GM21529 (cell line): ENCODE measurements around the gene SPRED1.

Experiments
- ATAC-seq: cut with Tn5 transposase; IDR thresholded peaks from one replicate; pipeline ENCODE4 v1.9.1; 2021; ENCODE audit not compliant: unreplicated experiment

Gene SPRED1

DNA sequence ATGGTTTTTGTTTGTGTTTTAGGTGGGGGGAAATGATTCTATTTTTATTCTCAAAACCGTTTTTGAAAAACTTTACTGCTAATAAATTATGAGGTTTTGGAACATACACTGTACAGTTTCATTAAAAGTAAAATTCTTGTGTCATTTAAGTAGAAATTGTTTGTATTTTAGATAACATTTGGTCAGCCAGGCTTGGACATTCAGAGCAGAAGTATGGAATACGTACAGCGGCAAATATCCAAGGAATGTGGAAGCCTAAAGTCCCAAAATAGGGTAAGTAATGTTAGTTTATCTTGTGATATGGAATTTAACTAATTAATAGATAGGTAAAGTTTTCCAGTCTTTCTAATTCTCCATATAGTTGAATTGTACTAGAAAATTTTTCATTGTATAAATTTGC, 96.6 kb downstream of the SPRED1 start:
- no peak for ATAC-seq

DNA sequence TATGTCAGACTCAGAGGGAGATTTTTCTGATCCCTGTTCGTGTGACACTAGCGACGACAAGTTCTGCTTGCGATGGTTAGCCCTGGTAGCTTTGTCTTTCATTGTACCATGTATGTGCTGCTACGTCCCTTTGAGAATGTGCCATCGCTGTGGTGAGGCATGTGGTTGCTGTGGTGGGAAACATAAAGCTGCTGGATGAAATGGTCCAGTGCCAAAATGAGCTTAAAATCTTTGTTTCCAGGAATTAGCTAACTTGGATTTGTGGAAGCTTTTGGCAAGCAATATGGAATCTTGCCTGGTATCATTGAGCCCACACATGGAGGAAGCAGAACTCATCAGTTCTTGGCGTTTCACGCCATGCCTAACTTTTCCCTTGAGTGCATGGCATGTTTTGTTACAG, 98.8 kb downstream of the SPRED1 start:
- ATAC-seq = no peak

DNA sequence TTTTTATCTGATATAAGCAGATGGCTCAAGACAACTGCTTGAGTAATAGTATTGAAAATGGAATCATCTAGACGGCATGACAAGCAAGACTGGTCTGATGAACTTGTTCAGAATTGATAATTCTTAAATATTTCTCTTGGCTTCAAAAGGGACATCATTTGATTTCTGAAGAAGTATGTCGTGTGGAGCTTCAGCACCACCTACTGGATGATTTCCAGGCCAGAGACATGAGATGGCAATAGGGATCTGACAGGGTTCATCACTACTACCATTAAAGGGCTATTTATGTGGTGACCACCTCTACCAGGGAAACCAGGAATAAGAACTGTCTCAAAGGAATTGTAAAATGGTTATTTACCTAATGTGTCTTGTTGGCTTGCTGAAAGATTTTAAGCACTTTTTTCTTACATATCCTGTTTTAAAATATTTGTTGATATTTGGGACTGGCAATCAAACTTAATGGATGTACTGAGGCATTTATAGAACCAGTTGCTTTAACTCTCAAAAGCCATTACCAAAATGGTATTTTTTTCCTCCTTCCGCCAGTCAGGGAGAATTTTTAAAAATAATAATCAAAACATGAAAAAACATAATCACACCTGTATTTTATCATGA, 101.8 kb downstream of the SPRED1 start:
- no peak for ATAC-seq

DNA sequence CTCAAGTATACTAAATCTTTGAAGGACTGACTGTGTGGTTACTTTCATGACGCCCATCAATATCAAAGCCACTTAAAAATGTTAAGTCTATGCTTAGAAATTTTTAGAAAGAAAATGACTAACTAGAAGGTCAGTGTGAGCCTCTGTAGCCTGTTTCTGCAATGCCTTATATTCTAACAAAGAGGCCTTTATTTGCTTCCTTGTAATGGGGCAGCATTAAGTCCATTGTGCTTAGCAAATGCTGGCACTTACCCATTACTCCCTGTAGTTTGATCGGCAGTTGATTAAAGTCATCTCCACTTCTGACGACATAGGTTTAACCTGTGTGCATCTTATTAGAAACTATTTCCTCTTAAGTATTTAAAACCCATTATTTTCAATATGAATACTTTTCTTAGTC, 109.7 kb downstream of the SPRED1 start:
- ATAC-seq = no peak

DNA sequence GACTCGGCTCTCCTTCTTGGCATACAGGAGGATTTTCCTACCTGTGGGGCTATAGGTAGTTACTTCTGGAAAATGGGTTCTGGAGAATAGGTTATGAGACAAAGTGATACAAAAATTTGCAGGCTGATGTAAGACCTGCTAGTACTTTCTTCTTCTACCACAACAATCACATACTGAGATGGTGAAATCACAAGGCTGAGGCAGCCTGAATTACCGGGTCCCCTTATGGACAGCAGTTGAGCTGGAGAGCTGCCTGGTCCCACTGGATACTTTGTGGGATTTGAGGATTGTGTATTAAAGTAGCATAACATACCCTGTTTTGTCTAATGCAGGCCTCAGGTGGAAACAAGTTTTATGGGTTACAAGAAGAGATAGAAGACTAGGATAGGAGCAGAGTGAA, 114.8 kb downstream of the SPRED1 start:
- no peak for ATAC-seq

DNA sequence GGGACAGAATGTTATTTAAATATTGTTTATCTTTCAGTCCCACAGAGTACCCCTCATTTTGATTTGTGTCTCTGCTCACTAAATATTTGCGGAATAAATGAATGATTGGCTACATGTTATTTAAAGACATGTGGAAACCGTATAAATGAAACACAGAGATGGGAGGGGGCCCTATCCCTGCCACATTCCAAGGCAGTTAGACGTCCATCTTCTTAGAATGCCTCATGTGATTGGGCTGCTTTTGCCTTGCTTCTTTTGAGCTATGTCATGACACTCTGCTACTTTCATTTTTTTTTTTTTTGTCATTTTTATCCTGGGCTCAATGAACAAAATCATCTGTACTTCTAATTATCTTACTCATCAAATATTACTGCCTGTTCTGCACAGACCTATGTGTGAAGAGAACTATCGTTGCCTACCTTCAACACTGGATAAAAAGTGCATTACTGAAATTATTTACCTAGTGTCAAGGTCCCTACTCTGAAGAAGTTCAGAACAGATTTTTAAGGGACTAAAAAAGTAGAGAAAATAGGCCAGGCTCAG, 117.4 kb downstream of the SPRED1 start:
- ATAC-seq = no peak

DNA sequence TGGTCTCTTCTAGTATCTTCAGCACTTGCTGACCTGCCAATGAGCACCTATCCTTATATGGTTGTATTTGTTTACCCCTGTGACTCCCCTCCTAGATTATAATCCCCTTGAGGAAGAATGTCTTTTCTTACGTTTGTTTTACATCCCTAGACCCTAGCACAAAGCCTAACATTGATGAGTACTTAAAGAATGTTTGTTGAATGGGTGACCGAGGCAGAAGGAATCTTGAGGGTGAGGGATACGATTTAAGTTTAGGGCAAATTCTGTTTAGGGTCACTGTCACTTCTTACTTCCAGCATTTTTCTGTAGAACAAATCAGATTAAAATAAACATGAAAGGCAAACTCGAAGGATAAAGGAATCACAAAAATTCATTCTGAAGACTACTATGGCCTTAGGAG, 120.4 kb downstream of the SPRED1 start:
- ATAC-seq = no peak

DNA sequence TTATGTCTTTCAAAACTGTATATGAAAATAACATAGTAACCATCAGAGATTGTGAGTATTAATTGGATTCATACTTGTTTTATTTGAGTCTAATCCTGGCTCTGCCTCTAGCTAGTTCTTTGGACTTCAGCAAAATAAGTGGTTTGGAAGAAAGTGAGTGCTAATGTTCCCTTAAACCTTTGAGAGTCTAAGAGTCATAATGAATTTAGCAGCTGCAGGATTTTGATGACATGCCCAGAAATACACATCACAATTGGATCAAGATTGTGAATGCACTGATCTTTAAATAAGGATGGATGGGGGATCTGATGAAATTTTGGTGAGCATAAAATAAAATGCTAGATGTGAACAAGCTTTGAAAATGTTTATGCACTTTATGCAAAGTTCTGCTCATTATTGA, 121.4 kb downstream of the SPRED1 start:
- ATAC-seq = no peak

DNA sequence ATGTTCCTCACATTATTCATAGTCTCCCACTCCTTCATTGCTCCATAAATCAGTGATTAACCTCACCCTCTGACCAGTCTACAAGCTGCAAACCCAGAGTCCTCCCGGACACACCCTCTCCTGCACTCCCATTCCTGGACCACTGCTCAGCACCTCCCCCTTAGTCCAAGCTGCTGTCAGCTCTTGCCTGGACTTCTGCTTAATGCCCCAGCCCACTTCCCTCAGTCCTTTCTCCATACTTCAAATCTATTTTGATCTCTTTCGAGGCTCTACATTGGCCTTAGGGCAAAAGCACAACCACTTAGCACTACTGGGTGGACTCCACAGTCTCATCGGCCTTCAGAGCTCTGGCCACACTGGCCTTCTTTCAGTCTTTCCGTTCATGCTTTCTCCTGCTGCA, 121.9 kb downstream of the SPRED1 start:
- ATAC-seq = no peak

DNA sequence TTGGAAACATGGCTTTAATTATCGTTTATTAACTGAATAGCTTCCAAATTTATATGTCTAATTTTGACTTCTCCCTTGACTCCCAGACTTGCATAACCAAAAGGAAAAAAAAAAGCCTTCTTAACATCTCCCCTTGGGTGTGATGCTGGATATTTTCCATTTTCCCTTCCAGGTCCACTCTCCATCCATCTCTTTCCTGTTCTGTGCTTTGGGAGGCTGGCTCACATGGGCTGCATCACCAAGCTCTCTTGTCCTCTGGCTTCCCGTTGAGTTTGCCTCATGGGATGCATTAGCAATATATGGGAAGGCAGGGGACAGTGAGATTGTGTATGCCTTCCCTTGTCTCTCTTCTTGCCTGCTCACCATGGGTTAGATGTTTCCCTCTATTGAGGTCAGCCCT, 123.4 kb downstream of the SPRED1 start:
- no peak for ATAC-seq

DNA sequence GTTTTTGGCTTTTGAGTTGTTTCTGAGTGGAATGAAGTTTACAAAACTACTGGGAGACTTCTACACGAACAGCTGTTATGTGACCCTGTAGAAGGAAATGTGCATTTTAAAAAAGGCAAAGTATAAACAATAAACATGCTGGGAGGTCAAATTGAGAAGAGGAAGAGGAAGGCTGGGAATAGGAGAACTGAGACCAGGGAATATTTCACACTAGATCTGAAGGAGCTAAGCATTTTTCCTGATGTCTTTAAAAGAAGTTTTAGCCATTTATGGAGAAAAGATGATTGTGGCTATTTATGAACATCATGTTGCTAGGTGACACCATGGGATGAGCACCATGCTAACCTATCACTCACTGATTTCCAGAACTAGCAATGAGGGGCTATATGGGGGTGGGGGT, 125.0 kb downstream of the SPRED1 start:
- no peak for ATAC-seq

DNA sequence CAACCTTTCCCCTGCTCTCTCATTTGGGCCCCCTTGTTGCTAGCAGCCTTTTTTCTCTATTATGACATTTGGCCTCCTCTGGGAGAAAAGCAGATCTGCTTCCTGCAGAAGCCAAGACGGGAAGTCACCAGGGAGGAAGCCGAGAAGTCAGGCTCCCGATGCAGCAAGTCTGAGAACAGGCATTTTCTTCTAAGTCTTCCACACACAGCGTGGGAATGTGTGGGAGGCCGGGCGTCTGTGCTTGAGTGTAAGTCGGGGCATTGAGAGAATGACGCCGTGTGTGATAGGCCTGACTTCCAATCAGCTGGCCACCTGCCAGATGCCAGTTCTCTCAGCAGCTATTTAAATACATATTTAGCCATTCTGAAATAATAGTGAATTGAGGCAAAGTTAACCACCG, 125.5 kb downstream of the SPRED1 start:
- ATAC-seq = no peak

DNA sequence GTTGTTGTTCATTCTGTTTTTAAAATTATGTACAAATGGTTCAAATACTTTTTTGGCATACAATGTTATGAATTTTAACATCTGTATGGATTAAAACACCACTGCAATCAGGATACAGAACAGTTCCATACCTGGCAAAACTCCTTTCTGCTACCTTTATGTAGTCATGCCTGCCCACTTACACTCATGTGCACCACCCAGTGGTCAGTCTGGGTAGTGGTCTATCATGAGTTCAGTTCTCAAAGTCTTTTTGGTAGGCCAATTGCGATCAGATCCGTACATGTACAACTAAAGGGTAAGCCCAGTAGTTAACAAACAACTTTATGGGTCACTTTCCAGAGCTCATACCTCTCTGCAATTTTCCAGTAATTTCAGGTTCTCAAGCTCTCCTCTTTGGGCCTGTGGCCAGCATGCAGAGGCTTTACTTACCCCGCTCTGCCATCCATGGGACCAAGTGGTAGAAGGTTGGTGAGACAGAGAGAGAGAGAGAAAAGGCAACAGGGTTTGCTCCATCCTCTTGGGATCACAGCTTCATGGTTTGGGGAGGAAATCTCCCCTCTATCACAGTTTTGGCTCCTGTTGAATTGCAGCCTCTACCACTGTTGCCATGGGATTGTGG, 137.4 kb downstream of the SPRED1 start:
- peak; percentile 57 for ATAC-seq

DNA sequence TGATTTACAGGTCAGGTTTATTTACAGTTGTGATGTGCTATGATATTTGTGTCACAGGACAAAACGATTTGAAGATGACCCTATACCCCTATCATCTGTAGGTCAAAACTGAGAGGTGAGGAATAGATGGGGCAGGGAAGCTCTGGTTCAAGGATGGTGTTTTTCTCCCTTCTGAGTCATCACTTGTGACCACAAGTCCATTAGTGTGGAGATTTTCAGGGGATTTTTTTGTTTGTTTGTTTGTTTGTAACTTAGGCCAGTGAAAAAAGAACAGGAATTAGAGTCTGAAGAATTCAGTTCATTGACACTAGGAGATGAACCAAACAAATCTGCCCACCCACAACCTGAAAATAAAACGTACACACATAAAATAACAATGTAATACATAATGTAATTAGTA, 138.6 kb downstream of the SPRED1 start:
- ATAC-seq = no peak

DNA sequence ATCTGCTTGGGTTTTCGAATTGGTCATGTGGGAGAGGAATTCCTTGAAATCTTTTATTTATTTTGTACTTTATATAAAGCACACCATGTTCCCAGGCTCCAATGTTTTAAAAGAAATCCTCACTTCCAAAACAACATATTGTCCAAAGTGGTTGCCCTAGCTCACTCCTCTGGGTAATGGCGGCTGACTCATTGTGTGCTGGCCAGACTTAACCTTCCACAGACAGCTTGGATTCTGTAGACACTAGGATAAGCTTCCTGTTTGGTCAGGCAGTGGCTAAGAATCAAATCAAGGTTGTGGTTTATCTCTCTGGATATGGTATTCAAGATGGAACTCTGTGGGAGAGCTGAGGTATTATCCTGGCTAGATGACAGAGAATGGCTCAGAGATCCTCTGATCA, 145.5 kb downstream of the SPRED1 start:
- ATAC-seq = no peak

DNA sequence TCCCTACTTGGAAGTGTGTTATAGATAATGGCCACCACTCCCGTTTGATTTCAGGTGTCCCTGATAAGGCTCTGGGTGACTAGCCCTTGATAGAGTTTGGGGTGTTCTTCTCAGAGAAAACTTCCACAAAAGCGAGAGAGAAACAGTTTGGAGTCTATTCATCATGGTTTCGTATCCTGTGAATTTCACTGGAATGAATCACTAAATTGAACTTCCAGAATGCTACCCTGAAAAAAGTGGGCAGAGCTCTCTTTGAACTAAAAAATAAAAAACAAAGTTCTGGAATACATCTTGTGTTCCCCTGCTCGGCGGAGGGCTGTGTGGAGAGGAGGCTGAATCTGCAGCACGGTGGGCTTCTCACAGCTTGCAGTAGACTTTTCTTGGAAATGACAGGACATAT, 148.5 kb downstream of the SPRED1 start:
- no peak for ATAC-seq

DNA sequence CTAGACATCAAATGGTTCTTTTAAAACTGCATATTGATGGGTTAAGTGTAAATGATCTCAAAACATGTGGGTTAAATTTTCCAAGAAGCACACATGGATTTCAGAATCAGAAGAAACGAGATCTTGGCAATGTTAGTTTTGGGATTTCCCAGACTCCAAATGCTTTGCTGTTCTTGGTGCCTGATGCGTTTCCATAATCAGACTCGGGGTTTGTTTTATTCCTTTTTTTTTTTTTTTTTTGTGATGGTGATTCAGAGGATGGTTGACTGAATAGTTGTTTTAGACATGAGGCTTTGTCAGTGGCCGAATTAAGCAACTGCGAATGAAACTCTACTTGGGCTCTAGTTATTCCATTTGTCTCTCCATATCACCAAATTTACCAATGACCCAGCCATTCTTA, 149.1 kb downstream of the SPRED1 start:
- ATAC-seq = no peak

DNA sequence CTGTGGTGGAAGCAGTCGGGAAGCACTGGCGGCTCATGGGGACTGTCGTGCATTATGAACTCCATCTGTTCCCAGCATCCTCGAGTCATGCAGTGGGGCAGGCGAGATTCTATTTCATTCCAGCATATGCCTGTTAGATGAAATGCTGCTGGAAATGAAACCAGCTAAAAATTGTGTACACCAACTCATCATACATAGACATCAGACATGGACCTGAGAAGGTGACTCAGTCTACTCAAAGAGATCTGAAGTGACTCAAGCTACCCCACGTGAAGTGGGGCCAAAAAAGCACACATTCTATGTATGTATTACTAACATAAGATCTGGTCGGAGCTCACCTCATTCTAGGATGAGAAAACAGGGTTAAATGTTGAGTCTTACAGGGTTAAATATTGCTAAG, 153.8 kb downstream of the SPRED1 start:
- no peak for ATAC-seq
